ENCODE data around the gene L3MBTL4. TPM values are rescaled to one million over a fixed set of nuclear protein-coding genes. Genes with fewer than 3 reads are reported as not detected.

The L3MBTL4 gene
- total and polyA plus RNA-seq, 10 of the 15 experiments (the other 5 are each of a cell fraction or from before 2014, with no cell fraction given), result 1.3 to 8.7 (median 3.8) TPM

- CTCF ChIA-PET, result no interaction called here
- 55% methylated on average over 3 of the region's 3 CpGs for WGBS (ENCODE audit: insufficient coverage, insufficient replicate concordance, low lambda C conversion rate, missing lambda C conversion rate)
- Histone ChIP-seq H3K4me1 (ENCODE audit: control insufficient read depth, insufficient read depth, low read length) (no peaks in the 10 kb centered on the region), H3K27ac (ENCODE audit: control insufficient read depth, insufficient read depth) (no peak overlapping the region), H2AFZ (ENCODE audit: control insufficient read depth, low read depth, low read length) (no peak overlapping the region), H3K4me3 (no peak overlapping the region), H4K20me1 (ENCODE audit: control insufficient read depth, insufficient read depth) (no peaks in the 10 kb centered on the region), H3K9me3 (replicated peaks; ENCODE audit: control insufficient read depth, insufficient read depth, low read length) (no peaks in the 10 kb centered on the region), H3K36me3 (ENCODE audit: control insufficient read depth in 2 of 2, insufficient read depth in 2 of 2, low read length in 1 of 2) (no peaks in the 10 kb centered on the region), H3K27me3 (replicated peaks in 1 of 2; ENCODE audit: control insufficient read depth in 2 of 2, insufficient read depth in 2 of 2, low read length in 1 of 2) (no peaks in the 10 kb centered on the region), H3K79me2 (ENCODE audit: control insufficient read depth, insufficient read depth, low read length) (no peaks in the 10 kb centered on the region), H3K4me2 (ENCODE audit: control insufficient read depth, insufficient read depth) (no peak overlapping the region), H3K9ac (ENCODE audit: control insufficient read depth, insufficient read depth, low read length) (no peak overlapping the region)
- in situ Hi-C loops (cut with MboI) (no loop called here), intact Hi-C loops (cut with micrococcal nuclease; ENCODE audit: unreplicated experiment) (no loop called here)
- no peak for FAIRE-seq
- no peak for DNase-seq (ENCODE audit: low read depth, low spot score)
- BruUV-seq (replicated peaks), result no TSS peak
- no peak for ATAC-seq
- RAD21 ChIA-PET (ENCODE audit: unreplicated experiment), result no interaction called here
- TF ChIP-seq BCLAF1 (IDR thresholded peaks at IDR 0.05) (no peak), NR2C2 (IDR thresholded peaks at IDR 0.05; ENCODE audit: borderline replicate concordance, control insufficient read depth, insufficient read length, low read depth) (no peak), FOXK2 (IDR thresholded peaks at IDR 0.05) (no peak), ZZZ3 (IDR thresholded peaks at IDR 0.05; ENCODE audit: control insufficient read depth, insufficient read length, low read depth) (no peak), MYC (IDR thresholded peaks at IDR 0.05; ENCODE audit: insufficient read depth, insufficient read length, insufficient replicate concordance, low read length, severe bottlenecking) (no peak), KDM1A (IDR thresholded peaks at IDR 0.05; ENCODE audit: borderline replicate concordance) (no peak), TAF1 (IDR thresholded peaks at IDR 0.05; ENCODE audit: borderline replicate concordance, low read depth, low read length) (no peak), MYB (IDR thresholded peaks at IDR 0.05; ENCODE audit: borderline replicate concordance, low read depth, low read length) (no peak)
- TF ChIP-seq, protein P1, sequence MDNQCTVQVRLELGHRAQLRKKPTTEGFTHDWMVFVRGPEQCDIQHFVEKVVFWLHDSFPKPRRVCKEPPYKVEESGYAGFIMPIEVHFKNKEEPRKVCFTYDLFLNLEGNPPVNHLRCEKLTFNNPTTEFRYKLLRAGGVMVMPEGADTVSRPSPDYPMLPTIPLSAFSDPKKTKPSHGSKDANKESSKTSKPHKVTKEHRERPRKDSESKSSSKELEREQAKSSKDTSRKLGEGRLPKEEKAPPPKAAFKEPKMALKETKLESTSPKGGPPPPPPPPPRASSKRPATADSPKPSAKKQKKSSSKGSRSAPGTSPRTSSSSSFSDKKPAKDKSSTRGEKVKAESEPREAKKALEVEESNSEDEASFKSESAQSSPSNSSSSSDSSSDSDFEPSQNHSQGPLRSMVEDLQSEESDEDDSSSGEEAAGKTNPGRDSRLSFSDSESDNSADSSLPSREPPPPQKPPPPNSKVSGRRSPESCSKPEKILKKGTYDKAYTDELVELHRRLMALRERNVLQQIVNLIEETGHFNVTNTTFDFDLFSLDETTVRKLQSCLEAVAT (IDR thresholded peaks at IDR 0.05), result no peak
- TF ChIP-seq, protein P2, sequence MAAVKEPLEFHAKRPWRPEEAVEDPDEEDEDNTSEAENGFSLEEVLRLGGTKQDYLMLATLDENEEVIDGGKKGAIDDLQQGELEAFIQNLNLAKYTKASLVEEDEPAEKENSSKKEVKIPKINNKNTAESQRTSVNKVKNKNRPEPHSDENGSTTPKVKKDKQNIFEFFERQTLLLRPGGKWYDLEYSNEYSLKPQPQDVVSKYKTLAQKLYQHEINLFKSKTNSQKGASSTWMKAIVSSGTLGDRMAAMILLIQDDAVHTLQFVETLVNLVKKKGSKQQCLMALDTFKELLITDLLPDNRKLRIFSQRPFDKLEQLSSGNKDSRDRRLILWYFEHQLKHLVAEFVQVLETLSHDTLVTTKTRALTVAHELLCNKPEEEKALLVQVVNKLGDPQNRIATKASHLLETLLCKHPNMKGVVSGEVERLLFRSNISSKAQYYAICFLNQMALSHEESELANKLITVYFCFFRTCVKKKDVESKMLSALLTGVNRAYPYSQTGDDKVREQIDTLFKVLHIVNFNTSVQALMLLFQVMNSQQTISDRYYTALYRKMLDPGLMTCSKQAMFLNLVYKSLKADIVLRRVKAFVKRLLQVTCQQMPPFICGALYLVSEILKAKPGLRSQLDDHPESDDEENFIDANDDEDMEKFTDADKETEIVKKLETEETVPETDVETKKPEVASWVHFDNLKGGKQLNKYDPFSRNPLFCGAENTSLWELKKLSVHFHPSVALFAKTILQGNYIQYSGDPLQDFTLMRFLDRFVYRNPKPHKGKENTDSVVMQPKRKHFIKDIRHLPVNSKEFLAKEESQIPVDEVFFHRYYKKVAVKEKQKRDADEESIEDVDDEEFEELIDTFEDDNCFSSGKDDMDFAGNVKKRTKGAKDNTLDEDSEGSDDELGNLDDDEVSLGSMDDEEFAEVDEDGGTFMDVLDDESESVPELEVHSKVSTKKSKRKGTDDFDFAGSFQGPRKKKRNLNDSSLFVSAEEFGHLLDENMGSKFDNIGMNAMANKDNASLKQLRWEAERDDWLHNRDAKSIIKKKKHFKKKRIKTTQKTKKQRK (IDR thresholded peaks at IDR 0.05; ENCODE audit: low read depth, low read length), result no peak
- TF ChIP-seq, protein P3, sequence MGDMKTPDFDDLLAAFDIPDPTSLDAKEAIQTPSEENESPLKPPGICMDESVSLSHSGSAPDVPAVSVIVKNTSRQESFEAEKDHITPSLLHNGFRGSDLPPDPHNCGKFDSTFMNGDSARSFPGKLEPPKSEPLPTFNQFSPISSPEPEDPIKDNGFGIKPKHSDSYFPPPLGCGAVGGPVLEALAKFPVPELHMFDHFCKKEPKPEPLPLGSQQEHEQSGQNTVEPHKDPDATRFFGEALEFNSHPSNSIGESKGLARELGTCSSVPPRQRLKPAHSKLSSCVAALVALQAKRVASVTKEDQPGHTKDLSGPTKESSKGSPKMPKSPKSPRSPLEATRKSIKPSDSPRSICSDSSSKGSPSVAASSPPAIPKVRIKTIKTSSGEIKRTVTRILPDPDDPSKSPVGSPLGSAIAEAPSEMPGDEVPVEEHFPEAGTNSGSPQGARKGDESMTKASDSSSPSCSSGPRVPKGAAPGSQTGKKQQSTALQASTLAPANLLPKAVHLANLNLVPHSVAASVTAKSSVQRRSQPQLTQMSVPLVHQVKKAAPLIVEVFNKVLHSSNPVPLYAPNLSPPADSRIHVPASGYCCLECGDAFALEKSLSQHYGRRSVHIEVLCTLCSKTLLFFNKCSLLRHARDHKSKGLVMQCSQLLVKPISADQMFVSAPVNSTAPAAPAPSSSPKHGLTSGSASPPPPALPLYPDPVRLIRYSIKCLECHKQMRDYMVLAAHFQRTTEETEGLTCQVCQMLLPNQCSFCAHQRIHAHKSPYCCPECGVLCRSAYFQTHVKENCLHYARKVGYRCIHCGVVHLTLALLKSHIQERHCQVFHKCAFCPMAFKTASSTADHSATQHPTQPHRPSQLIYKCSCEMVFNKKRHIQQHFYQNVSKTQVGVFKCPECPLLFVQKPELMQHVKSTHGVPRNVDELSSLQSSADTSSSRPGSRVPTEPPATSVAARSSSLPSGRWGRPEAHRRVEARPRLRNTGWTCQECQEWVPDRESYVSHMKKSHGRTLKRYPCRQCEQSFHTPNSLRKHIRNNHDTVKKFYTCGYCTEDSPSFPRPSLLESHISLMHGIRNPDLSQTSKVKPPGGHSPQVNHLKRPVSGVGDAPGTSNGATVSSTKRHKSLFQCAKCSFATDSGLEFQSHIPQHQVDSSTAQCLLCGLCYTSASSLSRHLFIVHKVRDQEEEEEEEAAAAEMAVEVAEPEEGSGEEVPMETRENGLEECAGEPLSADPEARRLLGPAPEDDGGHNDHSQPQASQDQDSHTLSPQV (IDR thresholded peaks at IDR 0.05), result no peak
- TF ChIP-seq, protein P4, sequence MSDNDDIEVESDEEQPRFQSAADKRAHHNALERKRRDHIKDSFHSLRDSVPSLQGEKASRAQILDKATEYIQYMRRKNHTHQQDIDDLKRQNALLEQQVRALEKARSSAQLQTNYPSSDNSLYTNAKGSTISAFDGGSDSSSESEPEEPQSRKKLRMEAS (IDR thresholded peaks at IDR 0.05; ENCODE audit: low read depth, low read length), result no peak
- POLR2A ChIA-PET, result no interaction called here
- SMC1A ChIA-PET (ENCODE audit: uncharacterized antibody, unreplicated experiment), result no interaction called here
Measured at GRCh38 chr18:6203791-6204190, 210.9 kb downstream of the L3MBTL4 start.
